ENCODE data around the gene ADORA2A. TPM values are rescaled to one million over a fixed set of nuclear protein-coding genes. Genes with fewer than 3 reads are reported as not detected.

ADORA2A gene
- total RNA-seq, 1 experiment from 2014 or later: 0.92 TPM

DNA sequence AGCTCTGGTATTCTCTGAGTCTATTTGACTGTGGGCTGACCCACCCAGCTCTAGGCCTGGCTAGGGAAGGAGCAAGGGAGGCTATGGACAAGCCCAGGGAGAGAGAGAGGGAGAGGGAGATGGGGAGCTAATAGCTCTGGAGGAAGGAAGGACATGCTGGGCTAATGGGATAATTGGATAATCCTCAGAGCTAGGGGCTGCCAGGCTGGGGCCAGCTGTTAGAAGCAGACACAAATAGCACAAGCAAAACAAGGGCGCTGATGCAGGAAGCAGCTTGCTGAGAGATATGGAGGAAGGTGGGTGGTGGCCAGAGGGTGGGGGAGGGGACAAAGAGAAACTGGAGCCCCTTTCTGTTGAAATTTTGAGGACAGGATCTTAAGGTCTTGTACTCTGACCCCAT, 23.2 kb downstream of the ADORA2A start:
- no peak for DNase-seq (ENCODE audit: low read depth)

DNA sequence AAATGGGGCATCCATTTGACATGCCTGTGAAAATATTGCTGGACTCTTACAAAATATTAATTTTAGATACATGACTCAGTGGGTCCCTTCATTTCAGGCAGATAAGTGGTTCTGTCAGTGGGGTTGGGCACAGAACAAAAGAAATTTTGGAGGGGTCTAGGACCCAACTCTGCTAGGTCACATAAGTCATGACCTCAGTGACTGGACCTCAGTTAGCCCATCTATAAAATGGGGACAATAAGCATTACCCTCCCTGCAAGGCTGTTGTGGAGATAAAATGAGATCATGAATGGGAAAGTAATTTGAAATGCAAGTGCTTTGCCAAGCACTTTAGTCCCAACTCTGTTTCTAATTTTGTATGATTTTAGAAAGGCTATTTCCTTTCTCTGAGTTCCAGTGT, 23.8 kb downstream of the ADORA2A start:
- DNase-seq (ENCODE audit: low read depth): no peak

DNA sequence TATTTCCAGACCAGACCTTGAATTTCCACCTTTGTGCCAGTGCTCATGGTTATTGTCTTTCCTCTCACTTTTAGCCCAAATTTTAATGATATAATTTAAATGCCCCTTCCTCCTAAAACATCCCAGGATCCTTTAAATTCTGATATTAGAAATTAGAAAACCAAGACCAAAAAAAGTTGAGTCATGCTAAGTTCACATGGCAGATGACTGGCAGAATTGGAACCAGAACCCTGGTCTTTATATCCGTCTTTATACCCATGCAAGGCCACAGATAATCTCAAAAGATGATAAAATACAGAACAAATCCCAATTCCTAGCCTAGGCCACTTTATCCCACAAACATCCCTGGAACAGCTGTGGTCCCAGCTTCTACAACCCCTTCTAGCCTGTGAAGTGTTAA, 26.5 kb downstream of the ADORA2A start:
- no peak for DNase-seq (ENCODE audit: low read depth)

DNA sequence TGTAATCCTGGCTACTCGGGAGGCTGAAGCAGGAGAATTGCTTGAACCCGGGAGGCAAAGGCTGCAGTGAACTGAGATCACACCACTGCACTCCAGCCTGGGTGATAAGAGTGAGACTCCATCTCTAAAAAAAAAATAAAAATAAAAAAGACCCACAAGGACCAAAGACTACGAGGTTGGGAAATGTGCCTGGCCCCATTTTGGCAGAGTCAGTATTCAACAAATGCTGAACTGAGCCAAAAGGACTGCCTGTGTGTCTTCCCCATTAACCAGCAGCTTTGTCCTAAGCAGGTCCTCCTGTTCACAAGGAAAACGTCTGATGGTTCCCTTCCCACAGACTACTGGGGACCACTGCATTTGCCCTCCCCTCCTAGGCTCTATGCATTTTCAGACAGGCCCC, 27.6 kb downstream of the ADORA2A start:
- DNase-seq (ENCODE audit: low read depth): no peak

DNA sequence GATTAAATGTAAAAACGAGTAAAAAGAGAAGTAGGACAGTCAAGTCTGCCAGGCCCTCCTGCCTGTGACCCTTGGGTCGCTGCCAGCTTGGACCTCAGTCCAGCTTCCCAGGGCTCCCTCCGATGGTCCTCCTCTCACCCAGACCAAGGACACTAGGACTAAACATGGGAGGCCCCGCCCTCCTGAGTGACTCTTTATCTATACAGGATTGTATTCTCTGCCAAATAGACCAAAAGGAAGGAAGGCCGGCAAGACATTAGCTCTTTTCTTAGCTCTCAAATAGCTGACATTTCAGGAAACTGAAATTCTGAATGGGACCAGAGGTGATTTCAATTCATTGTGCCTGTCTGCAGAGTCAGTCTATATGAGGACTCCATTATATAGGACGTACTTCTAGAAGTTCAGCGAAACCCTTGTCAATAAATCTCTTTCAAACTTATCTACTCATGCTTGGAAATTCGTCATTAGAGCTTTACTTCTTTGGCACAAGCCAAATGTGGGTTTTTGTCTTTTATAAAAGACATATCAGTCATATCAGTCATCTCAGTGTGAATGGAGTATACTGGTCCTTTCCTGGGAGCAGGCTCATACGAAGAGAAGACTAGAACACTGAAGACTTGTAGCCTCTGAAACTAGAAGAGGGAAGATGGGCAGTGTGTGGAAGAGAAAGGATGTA, 28.5 kb downstream of the ADORA2A start:
- no peak for DNase-seq (ENCODE audit: low read depth)

DNA sequence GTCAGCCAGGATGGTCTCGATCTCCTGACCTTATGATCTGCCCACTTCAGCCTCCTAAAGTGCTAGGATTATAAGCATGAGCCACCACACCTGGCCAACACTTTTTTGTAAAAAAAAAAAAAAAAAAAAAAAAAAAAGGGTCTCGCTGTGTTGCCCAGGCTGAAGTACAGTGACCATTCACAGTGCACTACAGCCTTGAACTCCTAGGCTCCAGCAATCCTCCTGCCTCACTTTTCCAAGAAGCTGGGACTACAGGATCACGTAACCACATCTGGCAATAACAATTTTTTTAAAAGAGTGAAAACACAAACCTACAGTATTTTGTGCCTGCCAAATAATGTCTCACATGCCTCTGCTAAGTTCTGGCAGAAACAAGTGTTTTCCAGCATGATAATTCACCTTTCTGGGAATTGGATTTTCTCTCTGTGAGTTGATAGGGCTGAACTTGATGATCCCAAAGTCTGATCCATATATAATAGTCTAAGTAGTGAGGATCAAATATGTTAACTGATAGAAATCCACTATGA, 30.6 kb downstream of the ADORA2A start:
- no peak for DNase-seq (ENCODE audit: low read depth)

DNA sequence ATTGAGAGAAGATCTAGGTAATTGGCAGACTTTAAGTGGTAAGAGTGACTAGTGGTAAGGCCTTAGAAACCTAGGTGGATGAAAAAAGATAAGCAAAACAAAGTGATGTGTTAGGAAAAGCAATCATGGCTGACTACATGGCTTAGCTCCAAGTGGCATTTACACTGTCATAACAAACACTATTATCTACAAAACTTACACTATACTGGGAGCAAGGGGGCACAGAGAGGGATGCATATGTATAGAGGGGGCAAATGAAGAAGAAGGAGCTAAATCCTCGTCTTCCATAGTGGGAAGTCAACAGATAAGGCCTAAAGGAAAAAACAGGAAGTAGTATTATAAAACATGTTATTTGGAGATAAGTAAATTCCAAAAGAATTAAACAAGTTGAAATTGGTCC, 32.5 kb downstream of the ADORA2A start:
- no peak for DNase-seq (ENCODE audit: low read depth)

DNA sequence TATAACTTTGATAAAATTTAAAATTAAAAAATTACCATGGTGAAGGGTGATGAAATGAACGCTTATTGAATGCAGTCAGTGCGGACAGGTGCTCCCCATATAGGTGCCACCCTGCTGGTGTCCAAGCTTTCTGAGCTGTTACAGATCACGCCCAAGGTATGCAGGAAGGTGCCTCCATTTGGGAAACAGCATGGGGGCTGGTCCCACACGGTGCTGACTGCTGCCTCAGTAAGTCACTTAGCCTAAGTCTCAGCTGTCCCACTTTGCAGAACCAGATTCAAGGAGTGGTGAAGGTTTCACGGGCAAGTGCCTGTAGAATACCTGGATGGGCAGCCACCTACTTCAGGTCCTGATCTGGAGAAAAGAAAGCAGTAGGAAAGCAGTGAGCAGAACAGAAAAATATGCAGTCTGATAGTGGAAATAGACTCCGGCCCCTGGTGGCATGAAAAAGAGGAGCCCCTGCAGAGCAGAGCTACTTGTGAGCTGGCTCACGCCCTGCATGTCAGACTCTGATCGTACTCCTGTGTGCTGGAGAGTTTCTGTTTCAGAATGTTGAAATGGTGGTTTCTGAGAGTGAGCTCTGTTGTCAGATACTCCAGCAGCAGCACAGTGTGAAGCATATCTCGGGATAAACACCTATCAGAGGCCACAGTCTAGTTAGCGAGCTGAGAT, 33.2 kb downstream of the ADORA2A start:
- no peak for DNase-seq (ENCODE audit: low read depth)

DNA sequence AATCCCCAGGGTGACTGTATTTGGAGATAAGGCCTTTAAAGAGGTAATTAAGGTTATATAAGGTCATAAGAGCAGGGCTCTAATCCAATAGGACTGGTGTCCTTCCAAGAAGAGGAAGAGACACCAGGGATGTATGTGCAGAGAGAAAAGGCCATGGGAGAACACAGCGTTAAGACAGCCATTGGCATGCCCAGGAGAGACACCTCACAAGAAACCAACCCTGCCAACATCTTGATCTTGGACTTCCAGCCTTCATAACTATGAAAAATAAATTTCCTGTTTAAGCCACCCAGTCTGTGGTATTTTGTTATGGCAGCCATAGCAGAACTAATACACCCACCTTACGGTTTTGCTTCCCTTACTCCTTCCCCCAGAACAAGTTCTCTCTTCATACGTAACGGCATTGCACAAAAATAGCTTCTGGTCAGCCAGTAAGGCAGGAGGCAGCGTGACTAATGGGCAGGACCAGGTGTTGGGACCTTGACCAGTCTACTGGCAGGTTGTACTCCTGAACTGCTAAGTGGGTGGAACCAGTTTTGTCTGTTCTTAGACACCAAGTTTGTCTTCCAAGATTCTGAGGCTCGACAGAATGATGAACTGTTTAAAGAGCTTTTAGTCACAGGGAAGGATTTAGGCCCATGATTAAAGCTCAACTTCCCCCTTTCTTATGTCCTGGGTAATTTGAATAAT, 35.8 kb downstream of the ADORA2A start:
- no peak for DNase-seq (ENCODE audit: low read depth)

DNA sequence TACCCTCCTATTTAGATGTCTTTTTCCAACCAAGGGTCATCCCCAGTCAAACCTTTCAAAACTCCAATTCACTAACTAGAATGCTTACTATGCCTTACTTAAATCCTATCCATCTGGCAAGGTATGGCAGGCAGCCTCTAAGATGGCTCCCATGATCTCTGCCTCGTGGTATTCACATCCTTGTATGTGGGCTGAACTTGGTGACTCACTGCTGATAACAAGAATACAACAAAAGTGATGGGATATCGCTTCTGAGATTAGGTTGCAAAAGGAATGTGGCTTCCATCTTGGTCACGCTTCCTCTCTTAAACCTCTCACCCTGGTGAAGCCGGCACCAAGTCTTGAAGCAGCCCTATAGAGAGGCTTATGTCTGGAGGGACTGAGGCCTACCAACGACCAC, 38.2 kb downstream of the ADORA2A start:
- DNase-seq (ENCODE audit: low read depth): peak; percentile 28

DNA sequence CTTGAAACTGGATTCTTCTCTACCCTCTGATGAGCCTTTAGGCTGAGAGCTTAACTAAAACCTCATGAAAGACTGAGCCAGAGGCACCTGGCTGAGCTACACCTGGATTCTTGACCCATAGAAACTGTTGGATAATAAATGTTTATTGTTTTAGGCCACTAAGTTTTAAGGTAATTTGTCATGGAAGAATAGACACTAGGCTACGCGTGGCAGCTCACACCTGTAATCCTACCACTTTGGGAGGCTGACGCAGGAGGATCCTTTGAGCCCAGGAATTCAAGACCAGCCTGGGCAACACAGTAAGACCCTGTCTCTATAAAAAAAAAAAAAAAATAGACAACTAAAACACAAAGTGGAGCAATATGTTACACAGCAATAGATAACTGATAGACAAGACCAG, 38.6 kb downstream of the ADORA2A start:
- no peak for DNase-seq (ENCODE audit: low read depth)

DNA sequence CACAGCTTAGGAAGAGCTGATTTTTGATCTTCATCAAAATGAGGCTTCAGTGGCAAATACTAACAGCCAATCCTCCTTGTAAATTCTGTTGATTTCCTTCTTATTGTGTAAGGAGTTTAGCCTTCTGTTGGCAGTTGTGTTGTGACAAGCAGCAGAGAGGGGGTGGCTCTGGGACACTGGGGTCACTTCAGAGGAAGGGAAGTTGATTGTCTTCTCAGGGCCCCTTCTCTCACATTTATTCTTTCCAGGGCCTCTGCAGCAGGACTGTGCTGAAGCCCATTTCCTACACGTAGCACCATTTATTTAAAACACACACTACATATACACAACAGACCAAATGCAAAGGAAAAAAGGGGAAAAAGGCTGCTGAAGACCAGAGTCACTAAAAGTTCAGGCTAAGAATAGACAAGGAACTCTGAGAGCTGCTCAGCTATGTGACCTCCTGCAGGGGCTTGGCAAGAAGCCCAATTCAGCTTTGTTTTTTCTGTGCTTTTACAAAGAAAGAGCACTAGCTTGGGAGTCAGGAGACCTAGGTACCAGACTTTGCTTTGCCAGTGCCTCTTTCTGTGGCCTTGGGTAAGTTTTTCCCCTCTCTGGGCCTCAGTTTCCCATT, 39.4 kb downstream of the ADORA2A start:
- DNase-seq (ENCODE audit: low read depth): peak; percentile 65

DNA sequence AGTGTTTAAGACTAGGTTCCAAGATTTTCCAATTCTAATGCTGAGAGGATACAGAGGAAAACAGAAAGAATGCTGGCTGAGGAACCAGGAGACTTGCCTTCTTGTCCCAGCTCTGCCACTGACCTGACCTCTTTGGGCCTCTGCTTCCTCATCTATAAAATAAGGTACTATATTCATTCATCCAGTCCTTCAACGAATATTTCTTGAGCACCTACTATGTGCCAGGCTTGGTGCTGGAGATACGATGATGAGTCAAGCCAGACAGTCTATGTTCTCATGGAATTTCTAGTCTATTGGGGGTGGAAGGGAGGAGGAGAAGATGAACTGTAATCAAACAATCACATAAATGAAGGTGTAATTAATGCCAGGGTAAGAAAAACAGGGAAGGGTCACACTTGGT, 39.9 kb downstream of the ADORA2A start:
- DNase-seq (ENCODE audit: low read depth): no peak

DNA sequence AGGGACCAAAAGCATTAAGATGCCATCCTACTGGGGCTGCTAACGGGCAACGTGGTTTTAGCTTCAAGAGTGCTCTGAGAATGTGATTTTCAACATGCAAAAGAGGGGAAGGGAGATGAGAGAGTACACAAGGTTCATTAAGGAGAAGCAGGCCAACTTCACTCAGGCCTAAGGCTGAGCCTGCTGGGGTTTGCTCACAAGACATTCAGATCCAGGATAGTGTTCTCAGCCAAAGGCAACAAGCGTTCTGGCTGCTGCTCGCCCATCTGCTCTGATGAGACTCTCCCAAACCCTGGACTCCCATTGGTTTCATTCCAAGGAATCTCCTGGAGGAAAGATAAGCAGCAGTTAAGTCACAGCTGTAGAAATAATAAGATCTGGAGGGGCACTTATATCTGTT, 44.2 kb downstream of the ADORA2A start:
- peak; percentile 15 for DNase-seq (ENCODE audit: low read depth)

DNA sequence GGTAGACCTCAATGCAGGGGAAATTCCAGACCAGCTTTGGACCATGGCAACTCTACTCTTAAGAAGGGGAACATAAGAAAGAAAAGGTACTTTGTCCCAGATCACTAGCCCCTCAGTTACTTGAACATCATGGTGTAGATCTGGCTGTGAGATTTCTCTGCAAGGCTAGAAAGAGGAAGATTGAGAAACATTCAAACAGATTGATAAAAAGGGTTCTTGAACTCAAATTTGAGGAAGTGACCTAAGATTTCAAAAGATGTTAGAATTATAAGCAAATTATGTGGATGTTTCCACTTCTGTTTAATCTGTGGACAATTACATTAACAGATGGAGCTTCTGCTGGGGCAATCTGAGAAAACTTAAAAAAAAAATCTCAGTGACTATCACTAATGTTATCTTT, 45.9 kb downstream of the ADORA2A start:
- DNase-seq (ENCODE audit: low read depth): no peak

DNA sequence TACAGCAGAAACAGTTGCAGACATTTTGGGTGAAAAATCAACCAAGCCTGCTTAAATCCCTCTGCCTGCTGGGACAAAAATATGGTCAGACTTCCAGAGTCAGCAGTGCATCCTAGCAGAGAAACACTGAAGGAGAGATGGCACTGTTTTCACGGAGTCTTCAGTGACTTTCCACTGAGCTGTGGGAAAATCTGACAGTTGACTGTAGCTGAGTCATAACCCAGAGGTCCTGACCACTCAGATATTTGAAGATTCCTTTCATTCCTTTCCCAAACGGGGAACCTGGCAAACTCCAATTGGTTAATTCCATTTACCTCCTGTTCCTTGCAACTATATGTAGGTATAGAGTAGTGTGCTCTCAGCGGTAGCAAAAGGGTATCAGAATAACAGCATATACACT, 46.8 kb downstream of the ADORA2A start:
- peak; percentile 92 for DNase-seq (ENCODE audit: low read depth)

DNA sequence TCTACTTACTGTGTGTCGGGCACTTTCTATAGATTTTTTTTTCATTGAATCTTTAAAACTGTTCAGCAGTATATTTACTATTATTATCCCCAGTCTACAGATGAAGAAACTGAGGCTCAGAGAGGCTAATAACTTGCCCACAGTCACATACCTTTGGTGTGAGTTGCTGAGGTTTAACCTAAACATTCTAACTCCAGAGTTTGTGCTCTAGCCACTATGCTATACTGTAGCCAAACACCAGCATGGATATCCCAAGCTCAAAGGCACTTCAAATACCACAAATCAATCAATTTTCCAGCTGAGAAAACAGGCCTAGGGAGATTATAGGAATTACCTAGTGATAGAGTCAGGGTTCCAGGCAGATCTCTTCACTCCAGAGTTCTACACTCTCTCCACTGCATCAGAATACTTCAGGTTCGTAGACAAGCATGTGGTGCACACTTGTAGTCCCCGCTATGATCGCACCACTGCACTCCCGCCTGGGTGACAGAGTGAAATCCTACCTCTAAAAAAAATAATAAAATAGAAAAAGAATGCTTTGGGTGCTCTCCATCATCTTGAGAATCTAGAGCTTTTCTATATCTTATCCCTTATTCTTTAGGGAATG, 47.4 kb downstream of the ADORA2A start:
- DNase-seq (ENCODE audit: low read depth): no peak

DNA sequence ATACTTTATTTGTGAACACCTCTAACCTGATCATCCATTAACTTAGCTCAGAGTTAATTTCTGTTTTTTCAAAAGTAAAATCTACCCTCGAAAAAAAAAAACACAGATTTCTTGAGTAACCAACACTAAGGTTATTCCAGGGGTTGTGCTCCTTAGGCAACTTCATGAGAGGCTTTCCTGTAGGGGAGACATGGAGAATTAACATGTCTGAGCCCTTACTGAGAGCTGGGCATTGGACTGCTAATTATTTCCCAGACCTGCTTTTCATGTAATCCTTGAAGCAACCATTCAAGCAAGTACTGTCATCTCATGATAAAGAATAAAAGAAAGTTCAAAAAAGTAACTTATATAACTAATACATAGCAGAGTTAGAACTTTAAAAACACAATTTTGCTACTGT, 54.2 kb downstream of the ADORA2A start:
- DNase-seq (ENCODE audit: low read depth): no peak

DNA sequence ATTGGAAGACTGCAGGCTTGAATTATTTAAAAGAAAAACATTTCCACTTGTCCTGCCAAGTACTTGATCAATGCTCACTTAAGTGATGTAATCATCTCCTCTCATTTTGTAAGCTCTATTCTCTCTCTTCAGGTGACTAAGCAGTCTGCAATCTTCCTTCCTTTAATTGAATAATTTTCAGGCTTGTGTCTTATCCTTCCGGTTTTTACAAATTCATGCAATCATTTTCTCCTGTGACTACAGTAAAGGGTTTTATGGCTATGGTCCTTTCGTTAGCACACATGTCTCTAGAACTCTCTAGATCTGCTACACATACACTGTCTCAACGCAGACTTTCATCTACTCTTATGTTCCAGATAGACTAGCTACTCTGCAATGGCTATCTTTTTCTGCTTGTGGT, 55.2 kb downstream of the ADORA2A start:
- peak; percentile 31 for DNase-seq (ENCODE audit: low read depth)

DNA sequence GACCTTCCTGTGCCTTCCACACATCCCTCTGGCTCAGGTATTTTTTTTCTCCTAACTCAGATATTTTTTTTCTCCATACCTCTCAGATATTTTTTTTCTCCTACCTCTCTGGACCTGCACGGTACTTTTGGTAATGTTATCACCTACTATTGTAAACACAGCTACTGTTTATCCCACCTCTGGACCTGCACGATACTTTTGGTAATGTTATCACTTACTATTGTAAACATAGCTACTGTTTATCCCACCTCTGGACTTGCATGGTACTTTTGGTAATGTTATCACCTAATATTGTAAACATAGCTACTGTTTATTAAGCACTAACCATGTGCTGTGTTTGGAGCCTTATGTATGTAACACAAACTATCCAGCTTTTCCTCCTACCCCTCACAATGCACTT, 55.6 kb downstream of the ADORA2A start:
- no peak for DNase-seq (ENCODE audit: low read depth)

DNA sequence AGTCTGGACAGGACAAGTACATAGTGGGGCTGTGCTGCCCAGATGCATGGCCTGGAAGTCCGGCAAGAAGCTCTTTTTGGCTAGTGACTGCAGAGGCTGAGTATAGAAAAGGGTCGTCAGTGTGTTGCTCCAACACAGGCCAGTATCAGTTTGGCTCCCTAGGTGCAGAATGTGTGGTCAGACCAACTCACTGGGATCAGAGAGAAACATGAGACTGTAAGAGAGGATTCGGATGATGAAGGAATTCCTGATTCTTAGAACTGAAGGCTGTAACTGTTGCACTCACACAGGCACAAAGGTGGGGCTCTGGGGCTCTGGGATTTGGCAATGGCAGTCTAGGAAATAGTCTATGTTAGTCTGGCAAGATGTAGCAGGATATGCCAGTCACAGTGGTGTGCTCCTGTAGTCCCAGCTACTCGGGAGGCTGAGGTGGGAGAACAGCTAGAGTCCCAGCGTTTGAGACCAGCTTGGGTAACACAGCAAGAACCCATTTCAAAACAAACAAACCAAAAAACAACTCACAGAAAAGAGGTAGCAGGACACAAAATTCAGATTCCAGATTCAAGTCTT, 56.7 kb downstream of the ADORA2A start:
- DNase-seq (ENCODE audit: low read depth): no peak

DNA sequence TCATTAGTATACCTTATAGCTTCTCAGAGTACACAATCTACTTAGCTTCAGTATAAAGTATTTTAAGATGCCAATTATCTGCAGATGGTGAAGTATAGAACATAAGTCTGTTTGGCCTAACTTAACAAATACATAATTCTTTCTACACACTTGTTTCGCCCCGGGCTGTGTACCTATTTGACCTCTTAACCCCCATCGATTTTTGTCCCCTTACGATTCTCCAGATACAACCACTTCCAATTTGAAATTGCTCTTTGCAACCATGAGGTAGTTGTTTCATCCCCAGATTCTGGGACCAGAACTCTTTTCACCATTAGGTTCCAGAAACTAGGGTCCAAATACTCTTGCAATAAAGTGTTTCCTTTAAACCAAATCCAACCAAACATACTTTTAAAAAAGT, 57.8 kb downstream of the ADORA2A start:
- DNase-seq (ENCODE audit: low read depth): no peak
